OCI-LY1 (cell line): Measurements from ENCODE around the gene ZNF536.

Source experiments
- H2AFZ ChIP-seq: fragments of 200-600 bp; sonication (generic), shearing (Covaris generic); 2 replicates; pipeline ENCODE4 v1.6.0; 2014; ENCODE audit warnings: antibody characterized with exemption, mild to moderate bottlenecking, low read length
- H3F3A ChIP-seq: fragments of 200-600 bp; sonication (generic), shearing (Covaris generic); 2 replicates; pipeline ENCODE4 v1.6.0; 2014; ENCODE audit warnings: mild to moderate bottlenecking, antibody characterized with exemption, low read length, moderate library complexity; ENCODE audit not compliant: insufficient read depth
- H3K27ac ChIP-seq: fragments of 200-600 bp; sonication (generic); 2 replicates; pipeline ENCODE4 v1.5.1; 2014; ENCODE audit warnings: low read length, mixed run types, mild to moderate bottlenecking, low read depth; ENCODE audit not compliant: poor library complexity, severe bottlenecking
- H3K27me3 ChIP-seq: fragments of 200-600 bp; sonication (generic); 2 replicates; pipeline ENCODE4 v1.6.0; 2014; ENCODE audit warnings: antibody characterized with exemption, mild to moderate bottlenecking, low read length, moderate library complexity; ENCODE audit not compliant: insufficient read depth
- H3K36me3 ChIP-seq: fragments of 200-600 bp; sonication (generic); 2 replicates; pipeline ENCODE4 v1.6.1; 2014; ENCODE audit warnings: mild to moderate bottlenecking, antibody characterized with exemption, low read length, moderate library complexity, mixed read lengths; ENCODE audit not compliant: insufficient read depth
- H3K4me1 ChIP-seq: fragments of 200-600 bp; sonication (generic); 2 replicates; pipeline ENCODE4 v1.5.1; 2014; ENCODE audit warnings: mild to moderate bottlenecking, low read length, moderate library complexity; ENCODE audit not compliant: insufficient read depth, severe bottlenecking
- H3K4me2 ChIP-seq: fragments of 200-600 bp; sonication (generic), shearing (Covaris generic); 2 replicates; pipeline ENCODE4 v1.6.1; 2014; ENCODE audit warnings: low read length
- H3K4me3 ChIP-seq: fragments of 200-600 bp; sonication (generic); 2 replicates; pipeline ENCODE4 v1.5.1; 2014; ENCODE audit warnings: low read length, low read depth, mild to moderate bottlenecking, mixed read lengths; ENCODE audit not compliant: poor library complexity, severe bottlenecking
- H3K79me2 ChIP-seq: fragments of 200-600 bp; shearing (Covaris generic); 2 replicates; pipeline ENCODE4 v1.6.1; 2016; ENCODE audit warnings: mixed run types, low read length, mixed read lengths; ENCODE audit not compliant: insufficient read depth
- H3K9ac ChIP-seq: fragments of 200-600 bp; sonication (generic), shearing (Covaris generic); 2 replicates; pipeline ENCODE4 v1.6.1; 2014; ENCODE audit warnings: mild to moderate bottlenecking, low read length, mixed read lengths
- H3K9me2 ChIP-seq: fragments of 200-600 bp; sonication (generic), shearing (Covaris generic); 2 replicates; pipeline ENCODE4 v1.6.1; 2014; ENCODE audit warnings: low read depth, mild to moderate bottlenecking, low read length, mixed read lengths
- H3K9me3 ChIP-seq: fragments of 200-600 bp; shearing (Covaris generic); 2 replicates; pipeline ENCODE4 v1.6.1; 2014; ENCODE audit warnings: low read length, mixed read lengths
- H4K20me1 ChIP-seq: fragments of 200-600 bp; sonication (generic), shearing (Covaris generic); 2 replicates; pipeline ENCODE4 v1.6.0; 2016; ENCODE audit warnings: mild to moderate bottlenecking, low read length; ENCODE audit not compliant: insufficient read depth
- EZH2 ChIP-seq: fragments of 200-600 bp; sonication (generic), shearing (Covaris generic); IDR thresholded peaks from 2 replicates; pipeline ENCODE4 v1.8.0; 2017; ENCODE audit warnings: borderline replicate concordance, mixed run types, mild to moderate bottlenecking, antibody characterized with exemption, low read length, moderate library complexity, mixed read lengths
- TF ChIP-seq, protein P1 (sequence below): fragments of 200-600 bp; sonication (generic), shearing (Covaris generic); IDR thresholded peaks from 2 replicates; pipeline ENCODE4 v1.5.1; 2017; ENCODE audit warnings: mild to moderate bottlenecking, antibody characterized with exemption, low read length, moderate library complexity, mixed read lengths

The ZNF536 gene

DNA sequence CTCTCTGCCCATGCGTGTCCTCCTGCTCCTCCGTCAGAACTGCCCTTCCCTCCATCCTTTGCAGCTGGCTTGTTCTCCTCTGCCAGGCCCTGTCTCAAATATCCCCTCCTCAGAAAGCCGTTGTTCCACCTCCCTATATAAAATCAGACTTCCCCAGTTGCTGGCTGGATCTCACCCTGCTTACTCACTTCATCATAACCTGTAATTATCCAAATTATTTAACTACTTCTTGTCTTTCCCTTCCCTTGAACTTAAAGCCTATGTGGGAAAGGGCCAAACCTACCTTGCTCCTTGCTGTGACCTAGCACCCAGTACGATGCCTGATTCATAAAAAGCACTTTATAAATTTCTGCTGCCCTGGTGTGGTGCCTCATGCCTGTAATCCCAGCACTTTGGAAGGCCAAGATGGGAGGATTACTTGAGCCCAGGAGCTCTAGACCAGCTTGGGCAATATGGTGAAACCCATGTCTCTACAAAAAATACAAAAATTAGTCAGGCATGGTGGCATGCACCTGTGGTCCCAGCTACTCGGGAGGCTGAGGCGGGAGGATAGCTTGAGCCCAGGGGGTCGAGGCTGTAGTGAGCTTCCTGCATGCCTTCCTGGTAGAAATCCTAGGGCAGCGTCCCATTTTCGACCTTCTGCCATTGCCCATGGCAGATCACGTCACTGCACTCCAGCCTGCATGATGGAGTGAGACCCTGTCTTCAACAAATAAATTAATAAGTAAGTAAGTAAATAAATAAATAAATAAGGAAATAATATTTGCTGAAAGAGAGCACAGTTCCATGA is 39.5 kb upstream of the ZNF536 start:
- TF ChIP-seq, protein P1, sequence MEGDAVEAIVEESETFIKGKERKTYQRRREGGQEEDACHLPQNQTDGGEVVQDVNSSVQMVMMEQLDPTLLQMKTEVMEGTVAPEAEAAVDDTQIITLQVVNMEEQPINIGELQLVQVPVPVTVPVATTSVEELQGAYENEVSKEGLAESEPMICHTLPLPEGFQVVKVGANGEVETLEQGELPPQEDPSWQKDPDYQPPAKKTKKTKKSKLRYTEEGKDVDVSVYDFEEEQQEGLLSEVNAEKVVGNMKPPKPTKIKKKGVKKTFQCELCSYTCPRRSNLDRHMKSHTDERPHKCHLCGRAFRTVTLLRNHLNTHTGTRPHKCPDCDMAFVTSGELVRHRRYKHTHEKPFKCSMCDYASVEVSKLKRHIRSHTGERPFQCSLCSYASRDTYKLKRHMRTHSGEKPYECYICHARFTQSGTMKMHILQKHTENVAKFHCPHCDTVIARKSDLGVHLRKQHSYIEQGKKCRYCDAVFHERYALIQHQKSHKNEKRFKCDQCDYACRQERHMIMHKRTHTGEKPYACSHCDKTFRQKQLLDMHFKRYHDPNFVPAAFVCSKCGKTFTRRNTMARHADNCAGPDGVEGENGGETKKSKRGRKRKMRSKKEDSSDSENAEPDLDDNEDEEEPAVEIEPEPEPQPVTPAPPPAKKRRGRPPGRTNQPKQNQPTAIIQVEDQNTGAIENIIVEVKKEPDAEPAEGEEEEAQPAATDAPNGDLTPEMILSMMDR = no peak
- TF ChIP-seq EZH2 = no peak
- no peaks in the 10 kb centered on the region for H3F3A ChIP-seq
- H3K4me1 ChIP-seq = no peaks in the 10 kb centered on the region
- H3K9ac ChIP-seq = no peak overlapping the region
- H3K9me3 ChIP-seq = no peaks in the 10 kb centered on the region
- no peaks in the 10 kb centered on the region for H3K9me2 ChIP-seq
- no peak overlapping the region for H3K4me3 ChIP-seq
- no peak overlapping the region for H3K27ac ChIP-seq
- H4K20me1 ChIP-seq = no peaks in the 10 kb centered on the region
- H2AFZ ChIP-seq = no peak overlapping the region
- H3K36me3 ChIP-seq = no peaks in the 10 kb centered on the region
- no peaks in the 10 kb centered on the region for H3K79me2 ChIP-seq
- no peak overlapping the region for H3K4me2 ChIP-seq
- no peaks in the 10 kb centered on the region for H3K27me3 ChIP-seq

DNA sequence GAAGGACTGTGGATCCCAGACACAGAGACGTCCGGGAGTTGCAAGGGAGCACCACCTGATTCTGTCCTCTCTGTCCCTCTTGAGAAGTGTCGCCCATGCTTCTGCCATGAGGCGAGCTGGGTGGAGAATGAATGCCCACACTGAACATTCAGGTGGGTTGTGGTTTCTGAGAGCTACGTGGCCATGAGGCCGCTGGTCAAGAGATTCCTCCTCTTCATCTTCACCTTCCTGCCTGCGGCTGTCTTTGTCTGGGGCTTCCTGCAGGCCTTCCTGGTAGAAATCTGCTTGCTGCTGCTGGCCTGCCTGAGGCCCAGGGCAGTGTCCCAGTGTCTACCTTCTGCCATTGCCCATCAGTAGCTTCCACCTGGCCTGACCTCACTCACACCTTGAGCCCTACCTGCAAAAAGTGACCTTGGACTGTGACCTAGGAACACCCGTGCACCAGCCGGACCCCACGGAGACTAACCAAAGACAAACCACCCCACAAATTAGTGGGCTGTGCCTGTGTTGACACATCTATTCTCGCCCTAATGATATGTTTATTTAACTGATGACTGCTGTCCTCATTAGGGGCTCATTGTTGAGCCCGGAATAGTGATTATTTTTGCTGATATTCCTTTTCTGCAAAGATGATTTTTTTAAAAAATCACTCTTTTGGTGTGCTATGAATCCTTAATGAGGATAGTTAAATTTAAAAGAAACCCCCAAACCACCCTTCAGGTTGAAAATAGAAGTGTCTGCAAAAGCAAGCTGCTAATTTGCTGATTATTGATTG is 38.7 kb upstream of the ZNF536 start:
- Histone ChIP-seq H3K4me2 (no peak overlapping the region), H3K9ac (no peak overlapping the region), H3K27me3 (no peaks in the 10 kb centered on the region), H3F3A (no peaks in the 10 kb centered on the region), H3K4me1 (no peaks in the 10 kb centered on the region), H3K4me3 (no peak overlapping the region), H3K9me3 (no peaks in the 10 kb centered on the region), H3K79me2 (no peaks in the 10 kb centered on the region), H3K36me3 (no peaks in the 10 kb centered on the region), H4K20me1 (no peaks in the 10 kb centered on the region), H2AFZ (no peak overlapping the region), H3K27ac (no peak overlapping the region), H3K9me2 (no peaks in the 10 kb centered on the region)
- TF ChIP-seq EZH2 = no peak
- TF ChIP-seq, protein P1 = no peak

DNA sequence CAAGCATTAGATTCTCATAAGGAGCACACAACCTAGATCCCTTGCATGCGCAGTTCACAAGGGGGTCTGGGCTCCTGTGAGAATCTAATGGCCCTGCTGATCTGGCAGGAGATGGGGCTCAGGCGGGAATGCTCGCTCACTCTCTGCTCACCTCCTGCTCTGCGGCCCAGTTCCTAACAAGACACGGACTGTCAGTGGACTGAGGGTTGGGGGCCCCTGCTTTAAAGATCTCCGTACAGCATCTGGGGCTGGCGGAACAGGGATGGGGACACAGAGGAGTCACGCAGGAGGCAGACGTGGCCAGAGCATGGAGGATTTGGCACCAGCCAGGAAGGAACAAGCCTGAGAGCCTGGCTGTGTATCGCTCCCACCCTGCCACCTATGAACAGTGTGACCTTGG is 37.3 kb upstream of the ZNF536 start:
- Histone ChIP-seq H3K27me3 (peaks cover 1% of the 10 kb centered on the region; the same call in 1 of the 2 replicates), H4K20me1 (no peaks in the 10 kb centered on the region), H3K4me3 (no peak overlapping the region), H2AFZ (no peak overlapping the region), H3K9ac (no peak overlapping the region), H3K27ac (no peak overlapping the region), H3K79me2 (no peaks in the 10 kb centered on the region), H3K36me3 (no peaks in the 10 kb centered on the region), H3K9me2 (no peaks in the 10 kb centered on the region), H3F3A (no peaks in the 10 kb centered on the region), H3K4me2 (no peak overlapping the region), H3K9me3 (no peaks in the 10 kb centered on the region), H3K4me1 (no peaks in the 10 kb centered on the region)
- TF ChIP-seq EZH2 = no peak
- TF ChIP-seq, protein P1 = no peak
